ENCODE data around the gene LYST. TPM values are rescaled to one million over a fixed set of nuclear protein-coding genes. Genes with fewer than 3 reads are reported as not detected.

The LYST gene
- total and polyA plus RNA-seq, 2 of the 8 experiments (the other 6 are each of a cell fraction or from before 2014, with no cell fraction given), result 0.29 to 0.58 TPM

DNA sequence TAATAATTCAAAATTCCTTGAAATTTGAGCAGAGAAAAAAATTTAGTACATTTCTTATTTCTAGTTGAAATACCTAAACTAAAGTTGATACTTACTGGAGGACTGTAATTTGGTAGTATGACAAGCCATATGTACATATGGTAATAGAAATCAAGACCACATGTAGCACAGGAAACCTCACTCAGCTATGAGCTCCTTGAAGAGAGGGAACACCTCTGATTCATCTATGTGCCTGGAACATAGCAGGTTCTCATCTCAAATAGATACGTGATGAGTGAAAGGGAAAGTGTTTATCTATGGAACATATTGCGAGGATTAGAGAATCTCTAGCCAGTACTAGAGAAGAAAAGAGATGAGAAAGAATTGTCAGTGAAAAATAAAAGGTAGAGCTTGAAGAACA is 169.2 kb downstream of the LYST start:
- Histone ChIP-seq H3K4ac (replicated peaks; ENCODE audit: insufficient read length, low read depth, low read length) (no peak overlapping the region), H2BK5ac (ENCODE audit: low read depth, low read length) (no peak overlapping the region), H2BK12ac (ENCODE audit: low read depth, low read length) (no peak overlapping the region), H3K56ac (replicated peaks; ENCODE audit: insufficient read length, low read depth, low read length) (no peak overlapping the region), H3K23ac (ENCODE audit: insufficient read length) (no peak overlapping the region), H4K8ac (ENCODE audit: extremely low read depth, insufficient read depth, low read length) (no peak overlapping the region), H4K5ac (ENCODE audit: insufficient read length, low read depth, low read length) (no peak overlapping the region), H4K20me1 (replicated peaks in 1 of 2; ENCODE audit: control insufficient read depth in 1 of 2, insufficient read depth in 2 of 2, low read length in 2 of 2) (no peaks in the 10 kb centered on the region), H3K18ac (ENCODE audit: extremely low read depth, low read length) (no peak overlapping the region), H3K9ac (replicated peaks in 1 of 4; ENCODE audit: extremely low read depth in 1 of 4, low read depth in 3 of 4, low read length in 3 of 4) (no peak overlapping the region), H2BK20ac (ENCODE audit: low read length) (no peak overlapping the region), H3K79me1 (ENCODE audit: low read depth, low read length) (no peaks in the 10 kb centered on the region), H3K79me2 (ENCODE audit: control insufficient read depth in 1 of 2, insufficient read depth in 2 of 2, low read length in 2 of 2) (no peaks in the 10 kb centered on the region), H3K4me1 (replicated peaks in 1 of 4; ENCODE audit: control insufficient read depth in 3 of 4, insufficient read depth in 4 of 4, low read length in 3 of 4) (peaks cover 0 to 3% (median 1%) of the 10 kb centered on the region in 4 experiments; a peak in 2 of 7 replicates), H3K4me2 (ENCODE audit: insufficient read depth in 1 of 2, low read depth in 2 of 2, low read length in 2 of 2) (no peak overlapping the region), H3K23me2 (ENCODE audit: low read depth, low read length) (no peaks in the 10 kb centered on the region; the same call in 1 of the 2 replicates), H2AFZ (ENCODE audit: low read length) (no peak overlapping the region), H3K36me3 (ENCODE audit: control insufficient read depth in 2 of 4, insufficient read depth in 4 of 4, low read length in 3 of 4) (no peaks in the 10 kb centered on the region), H3K9me3 (ENCODE audit: insufficient read depth in 2 of 2, low read depth in 1 of 2, low read length in 1 of 2) (no peaks in the 10 kb centered on the region), H3K14ac (ENCODE audit: insufficient read length) (no peak overlapping the region), H3K4me3 (ENCODE audit: extremely low read depth in 1 of 4, insufficient read depth in 2 of 4, low read depth in 3 of 4, low read length in 4 of 4) (no peak overlapping the region), H2BK15ac (ENCODE audit: low read length) (no peak overlapping the region), H3K27me3 (replicated peaks in 1 of 4; ENCODE audit: control insufficient read depth in 3 of 4, extremely low read depth in 1 of 4, insufficient read depth in 3 of 4, low read length in 3 of 4) (no peaks in the 10 kb centered on the region), H3K27ac (ENCODE audit: low read depth, low read length) (no peak overlapping the region), H2BK120ac (replicated peaks; ENCODE audit: low read depth, low read length) (no peak overlapping the region), H2AK5ac (ENCODE audit: low read depth, low read length) (no peak overlapping the region), H4K91ac (replicated peaks; ENCODE audit: insufficient read length, low read length) (no peak overlapping the region)
- DNase-seq (ENCODE audit: low read depth in 1 of 2, low spot score in 2 of 2) (no peak), FAIRE-seq (no peak)
- POLR2A ChIA-PET (ENCODE audit: partially characterized antibody), result interaction anchor here (0.6 to 1.7 kb wide), 2 partner anchors 14 to 100 kb away, joined by 3 read pairs; no protein-coding TSS in a partner anchor
- CTCF ChIA-PET (ENCODE audit: partially characterized antibody), result interaction anchor here (0.7 to 1.0 kb wide), 3 partner anchors 9 to 145 kb away, joined by 3 to 6 read pairs (median 3); no protein-coding TSS in a partner anchor
- WGBS, 2 experiments (ENCODE audit: extremely low coverage in 1 of 2, insufficient coverage in 1 of 2, insufficient read length in 1 of 2, insufficient replicate concordance in 2 of 2, low coverage in 1 of 2, low lambda C conversion rate in 2 of 2, missing lambda C conversion rate in 1 of 2), result 79% methylated on average over 2 of the region's 2 CpGs; no CpG with 5 or more reads in 1 of the 2 experiments
- TF ChIP-seq, protein P1, sequence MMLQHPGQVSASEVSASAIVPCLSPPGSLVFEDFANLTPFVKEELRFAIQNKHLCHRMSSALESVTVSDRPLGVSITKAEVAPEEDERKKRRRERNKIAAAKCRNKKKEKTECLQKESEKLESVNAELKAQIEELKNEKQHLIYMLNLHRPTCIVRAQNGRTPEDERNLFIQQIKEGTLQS (IDR thresholded peaks at IDR 0.05; ENCODE audit: insufficient read depth, low read depth, low read length), result no peak
- TF ChIP-seq SIX5 (IDR thresholded peaks at IDR 0.05; ENCODE audit: low read depth, low read length) (no peak), SIRT6 (IDR thresholded peaks at IDR 0.05; ENCODE audit: low read length) (no peak), TEAD4 (IDR thresholded peaks at IDR 0.05; ENCODE audit: low read depth, low read length) (no peak), FOSL1 (IDR thresholded peaks at IDR 0.05; ENCODE audit: insufficient read depth, low read depth, low read length) (no peak), SAP30 (IDR thresholded peaks at IDR 0.05; ENCODE audit: insufficient read depth, insufficient replicate concordance, low read length) (no peak), POLR2A (IDR thresholded peaks at IDR 0.05; ENCODE audit: control extremely low read depth in 1 of 2, low read depth in 2 of 2, low read length in 2 of 2) (no peak), YY1 (IDR thresholded peaks at IDR 0.05; ENCODE audit: low read depth, low read length) (no peak), KDM1A (IDR thresholded peaks at IDR 0.05; ENCODE audit: borderline replicate concordance, low read length) (no peak), RNF2 (IDR thresholded peaks at IDR 0.05; ENCODE audit: borderline replicate concordance, low read depth, low read length, missing control alignments, poor library complexity, severe bottlenecking) (no peak), TCF12 (IDR thresholded peaks at IDR 0.05; ENCODE audit: low read depth, low read length) (no peak)

All from H1 (cell line).